GM19328 (cell line): Measurements from ENCODE around the gene CDK5RAP3.
"Not testable (repeated sequence)": the region's sequence is repeated elsewhere in the genome, so short reads cannot be mapped to it uniquely, and the experiment has no call there.

Experiments used
- ATAC-seq: cut with Tn5 transposase; IDR thresholded peaks from one replicate; pipeline ENCODE4 v1.9.1; 2021; ENCODE audit warnings: mild to moderate bottlenecking, moderate library complexity; ENCODE audit not compliant: unreplicated experiment

Gene CDK5RAP3, protein sequence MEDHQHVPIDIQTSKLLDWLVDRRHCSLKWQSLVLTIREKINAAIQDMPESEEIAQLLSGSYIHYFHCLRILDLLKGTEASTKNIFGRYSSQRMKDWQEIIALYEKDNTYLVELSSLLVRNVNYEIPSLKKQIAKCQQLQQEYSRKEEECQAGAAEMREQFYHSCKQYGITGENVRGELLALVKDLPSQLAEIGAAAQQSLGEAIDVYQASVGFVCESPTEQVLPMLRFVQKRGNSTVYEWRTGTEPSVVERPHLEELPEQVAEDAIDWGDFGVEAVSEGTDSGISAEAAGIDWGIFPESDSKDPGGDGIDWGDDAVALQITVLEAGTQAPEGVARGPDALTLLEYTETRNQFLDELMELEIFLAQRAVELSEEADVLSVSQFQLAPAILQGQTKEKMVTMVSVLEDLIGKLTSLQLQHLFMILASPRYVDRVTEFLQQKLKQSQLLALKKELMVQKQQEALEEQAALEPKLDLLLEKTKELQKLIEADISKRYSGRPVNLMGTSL

DNA sequence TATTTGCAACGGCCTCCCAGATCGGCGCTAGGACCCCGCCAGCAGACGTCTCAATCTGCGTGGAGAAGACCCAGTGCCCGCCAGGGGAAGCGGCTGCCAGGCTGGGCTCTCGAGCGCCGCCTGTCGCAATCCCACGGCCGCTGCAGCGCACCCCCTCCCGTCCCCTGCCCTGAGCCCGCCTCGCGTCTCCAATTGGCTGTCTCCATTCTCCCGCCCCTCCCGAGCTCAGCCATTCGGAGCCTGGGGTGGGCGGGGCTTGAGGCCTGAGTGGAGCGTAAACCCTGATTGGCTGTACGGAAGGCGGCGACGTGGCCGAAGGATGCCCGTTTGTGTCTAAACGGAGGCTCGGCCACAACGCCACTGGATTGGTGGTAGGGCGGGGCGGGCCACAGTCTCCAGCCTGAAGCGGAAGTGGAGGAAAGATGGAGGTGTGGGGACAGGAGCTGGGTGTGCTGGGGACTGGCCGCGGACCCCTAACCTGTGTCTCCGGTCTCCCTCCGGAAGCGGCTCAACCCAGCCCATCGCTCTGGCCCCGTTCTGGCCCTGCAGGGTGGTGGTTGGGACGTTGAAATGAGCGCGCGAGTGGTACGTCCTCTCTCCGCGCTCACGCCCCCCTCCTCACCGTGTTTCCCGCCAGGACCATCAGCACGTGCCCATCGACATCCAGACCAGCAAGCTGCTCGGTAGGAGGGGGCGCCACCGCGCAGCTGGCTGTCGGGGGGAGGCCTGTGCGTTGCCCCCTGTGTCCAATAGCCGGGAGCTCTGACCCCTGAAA lies at the start of gene CDK5RAP3:
TSS of gene CDK5RAP3 (plus strand) at position 389 of the 775 bp plus-strand sequence. CDS start at position 423, 34 bp downstream.
- ATAC-seq = peak; percentile 99

DNA sequence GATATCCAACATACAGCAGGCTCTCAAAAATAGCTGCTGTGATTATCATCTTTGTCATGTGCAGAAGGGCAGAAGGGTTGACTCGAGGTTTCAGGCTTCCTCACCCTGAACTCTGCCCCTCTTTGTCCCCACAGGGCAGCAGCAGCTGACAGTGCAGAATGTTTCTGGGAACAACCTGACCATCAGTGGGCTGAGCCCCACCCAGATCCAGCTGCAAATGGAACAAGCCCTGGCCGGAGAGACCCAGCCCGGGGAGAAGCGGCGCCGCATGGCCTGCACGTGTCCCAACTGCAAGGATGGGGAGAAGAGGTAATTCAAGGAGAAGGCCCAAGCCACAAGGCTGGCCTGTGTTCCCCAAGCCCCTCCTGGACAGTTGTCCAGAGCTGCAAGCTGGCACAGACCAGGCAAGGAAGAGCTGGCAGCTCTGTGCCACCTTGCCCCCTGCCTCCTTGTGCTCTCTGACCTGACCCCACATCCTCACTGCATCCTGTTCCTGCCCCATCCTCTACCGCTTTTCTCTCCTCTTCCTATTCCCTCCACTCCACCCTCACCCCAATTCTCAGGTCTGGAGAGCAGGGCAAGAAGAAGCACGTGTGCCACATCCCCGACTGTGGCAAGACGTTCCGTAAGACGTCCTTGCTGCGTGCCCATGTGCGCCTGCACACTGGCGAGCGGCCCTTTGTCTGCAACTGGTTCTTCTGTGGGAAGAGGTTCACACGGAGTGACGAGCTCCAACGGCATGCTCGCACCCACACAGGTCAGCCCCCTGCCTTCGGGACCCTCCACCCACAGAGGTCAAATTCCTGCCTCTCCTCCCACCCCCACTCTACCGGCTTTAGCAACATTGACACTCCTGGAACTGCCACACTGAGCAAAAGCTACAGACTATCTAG lies 45.9 kb upstream of the CDK5RAP3 start:
- no peak for ATAC-seq

DNA sequence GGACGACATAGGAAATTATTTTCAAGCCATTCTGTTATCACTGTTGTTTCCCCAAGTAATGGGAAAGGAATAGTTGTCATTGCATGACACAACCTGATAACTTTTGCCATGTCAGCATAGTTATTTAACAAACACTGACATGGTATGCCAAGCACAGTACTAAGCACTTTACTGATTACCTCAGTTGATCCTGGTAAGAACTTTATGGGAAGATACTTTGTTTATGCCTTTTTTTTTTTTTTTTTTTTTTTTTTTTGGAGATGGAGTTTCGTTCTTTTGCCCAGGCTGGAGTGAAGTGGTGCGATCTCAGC lies 45.3 kb upstream of the CDK5RAP3 start:
- no peak for ATAC-seq

DNA sequence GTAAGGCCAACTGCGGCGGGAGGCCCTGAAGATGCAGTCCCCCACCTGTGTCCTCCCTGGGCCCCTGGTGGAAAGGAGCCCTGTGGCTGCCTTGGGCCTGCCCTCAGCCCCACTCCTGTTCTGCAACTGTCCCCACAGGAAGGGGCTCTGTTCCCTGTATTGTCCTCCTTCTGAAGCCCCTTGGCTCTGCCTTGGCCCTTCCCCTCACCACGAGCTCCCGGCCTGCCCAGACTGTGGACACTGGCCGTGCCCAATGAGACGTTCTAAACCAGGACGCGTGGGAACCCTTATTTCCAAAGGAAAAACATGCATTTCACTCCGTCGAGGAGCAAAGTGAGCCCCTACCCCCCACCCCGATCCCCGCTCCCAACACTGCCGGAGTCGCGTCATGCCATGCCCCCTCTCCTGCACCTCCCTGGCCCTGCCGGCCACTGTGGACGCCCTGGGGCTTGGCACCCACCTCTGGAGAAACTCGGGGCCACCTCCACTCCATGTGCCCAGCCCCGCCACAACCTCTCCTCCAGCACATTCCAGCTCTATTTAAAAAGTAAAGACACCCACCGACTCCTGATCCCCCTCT lies 43.0 kb upstream of the CDK5RAP3 start:
- ATAC-seq = no peak

DNA sequence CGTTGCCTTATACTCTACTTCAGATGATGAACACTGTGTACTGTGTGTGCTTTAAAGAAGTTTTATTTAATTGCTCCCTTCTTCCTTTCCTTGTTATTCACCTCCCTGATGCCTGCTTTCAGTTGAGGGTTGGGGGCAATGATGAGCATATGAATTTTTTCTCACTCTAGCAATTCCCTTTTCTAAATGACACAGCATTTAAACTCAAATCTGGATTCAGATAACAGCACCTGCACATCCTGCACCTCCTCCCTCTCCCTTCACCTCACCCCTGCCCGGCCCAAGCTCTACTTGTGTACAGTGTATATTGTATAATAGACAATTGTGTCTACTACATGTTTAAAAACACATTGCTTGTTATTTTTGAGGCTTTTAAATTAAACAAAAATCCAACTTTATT lies 42.5 kb upstream of the CDK5RAP3 start:
- no peak for ATAC-seq

- ATAC-seq = no peak
Measured at GRCh38 chr17:47929218-47930000, 41.5 kb upstream of the CDK5RAP3 start.

- ATAC-seq = no peak
Measured at GRCh38 chr17:47931848-47932247, 39.1 kb upstream of the CDK5RAP3 start.

DNA sequence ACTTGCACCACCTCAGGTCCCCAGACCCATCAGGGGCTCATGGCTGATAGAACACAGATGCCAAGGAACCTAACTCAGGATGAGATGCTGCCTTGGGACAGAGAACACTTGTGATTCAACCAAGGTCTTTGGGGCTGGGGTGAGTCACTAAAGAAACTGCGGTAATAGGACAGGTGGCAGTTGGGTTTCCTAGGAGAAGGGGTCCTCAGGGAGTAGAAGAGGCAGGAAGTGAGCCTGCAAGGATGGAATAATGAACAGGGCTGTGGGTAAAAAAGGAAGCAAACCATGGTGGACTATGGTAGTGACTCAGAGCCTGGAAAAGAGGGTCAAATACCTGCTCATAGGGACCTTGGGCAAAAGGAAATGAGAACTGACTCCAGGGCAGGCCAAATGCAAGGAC lies 36.1 kb upstream of the CDK5RAP3 start:
- no peak for ATAC-seq

GRCh38 chr17:47935468-47935867 lies 35.4 kb upstream of the CDK5RAP3 start:
- ATAC-seq = not testable (repeated sequence)

DNA sequence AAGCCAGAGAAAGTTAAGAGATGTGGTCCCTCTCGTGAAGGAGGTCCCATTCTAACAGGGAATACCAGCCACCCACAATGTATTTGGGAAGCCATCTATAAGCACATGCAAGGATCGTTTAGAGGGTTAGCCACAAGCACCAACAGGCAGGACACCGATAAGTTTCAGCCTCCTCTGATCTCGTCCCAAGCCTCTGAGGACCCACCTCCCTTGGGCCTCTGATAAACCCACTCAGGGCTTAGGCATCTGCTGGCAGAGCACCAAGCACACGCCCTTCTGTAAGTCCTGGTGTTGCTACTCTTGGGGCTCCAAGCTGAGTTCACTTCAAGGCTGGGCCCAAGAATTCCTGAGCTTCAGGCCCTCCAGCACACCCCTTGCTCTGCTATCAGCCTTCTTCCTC lies 35.0 kb upstream of the CDK5RAP3 start:
- no peak for ATAC-seq

DNA sequence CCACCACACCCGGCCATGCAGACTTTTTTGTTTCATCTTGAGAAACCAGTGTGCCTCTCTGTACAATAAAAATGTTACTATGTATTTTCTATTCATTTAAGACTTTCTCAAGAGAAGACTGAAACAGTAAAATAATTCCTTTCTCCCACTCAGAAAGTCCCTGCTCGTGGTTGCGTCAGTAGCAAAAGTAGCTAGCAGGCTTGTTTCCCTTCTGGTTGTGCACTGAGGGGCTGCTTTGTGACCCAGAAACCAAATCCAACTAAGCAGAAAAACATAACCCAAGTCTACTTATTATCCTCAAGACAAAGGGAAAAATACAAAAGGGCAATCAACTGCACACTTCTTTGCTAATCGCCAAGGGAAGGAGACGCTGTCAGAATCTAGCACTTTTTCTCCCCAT lies 33.0 kb upstream of the CDK5RAP3 start:
- ATAC-seq = no peak

GRCh38 chr17:47941246-47942095 lies 29.4 kb upstream of the CDK5RAP3 start, which contains the start of gene PNPO:
TSS of gene PNPO (plus strand) at chr17:47941571. CDS start at chr17:47941676, 105 bp downstream.
- ATAC-seq = peak; percentile 95

DNA sequence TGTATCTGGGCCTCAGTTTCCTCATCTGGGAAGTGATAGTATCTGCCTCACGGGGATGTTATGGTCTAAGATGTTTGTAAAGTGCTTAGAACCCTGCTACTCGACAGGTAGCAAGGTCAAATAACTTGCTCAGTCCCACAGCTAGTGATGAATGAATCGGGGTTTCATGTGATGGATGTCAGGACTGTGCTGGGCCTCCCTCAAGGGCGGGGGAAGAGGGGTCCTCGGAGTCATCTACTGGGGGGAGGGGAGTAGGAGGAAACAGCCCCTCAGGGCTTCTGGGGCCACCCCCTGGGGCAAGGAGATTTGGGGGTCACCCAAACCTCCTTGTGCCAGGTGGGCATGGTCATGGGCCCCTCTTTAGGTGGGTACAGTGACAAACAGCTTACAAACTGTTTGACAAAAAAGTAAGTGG lies 28.8 kb upstream of the CDK5RAP3 start:
- ATAC-seq = no peak

DNA sequence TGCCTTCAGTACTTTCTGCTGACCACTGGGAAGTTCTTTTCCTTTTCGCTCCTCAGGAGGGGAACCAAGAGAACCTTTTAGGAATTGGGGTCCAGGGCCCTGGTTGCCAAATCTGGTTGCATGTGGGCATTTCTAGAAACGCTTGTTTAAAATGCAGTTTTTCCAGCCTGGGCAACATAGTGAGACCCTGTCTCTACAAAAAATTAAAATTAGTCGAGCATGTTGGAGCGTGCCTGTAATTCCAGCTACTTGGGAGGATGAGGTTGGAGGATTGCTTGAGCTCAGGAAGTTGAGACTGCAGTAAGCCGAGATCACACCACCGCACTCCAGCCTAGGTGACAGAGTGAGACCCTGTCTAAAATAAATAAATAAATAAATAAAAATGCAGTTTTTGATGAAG lies 28.3 kb upstream of the CDK5RAP3 start:
- ATAC-seq = no peak

DNA sequence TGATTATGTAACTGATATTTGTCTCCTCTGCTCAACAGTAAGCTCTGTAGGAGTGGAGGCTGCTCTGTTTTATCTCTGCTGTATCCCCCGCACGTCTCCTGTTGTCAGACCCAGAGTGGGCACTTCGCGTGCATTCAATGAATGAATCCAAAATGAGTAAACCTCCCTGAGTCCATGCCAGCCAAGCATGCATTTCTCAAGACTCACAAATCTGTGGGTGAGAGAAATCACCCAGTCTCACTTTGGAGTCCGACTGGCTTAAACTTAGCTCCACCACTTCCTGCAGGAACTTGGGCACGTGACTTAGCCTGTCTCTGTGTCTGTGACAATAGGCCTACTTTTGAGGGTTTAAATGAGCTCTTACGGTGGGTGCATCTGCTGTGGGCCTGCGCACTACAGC lies 25.8 kb upstream of the CDK5RAP3 start:
- ATAC-seq = no peak

- ATAC-seq = no peak
Measured at GRCh38 chr17:47945529-47946508, 25.1 kb upstream of the CDK5RAP3 start.

GRCh38 chr17:47946516-47946915 lies 24.4 kb upstream of the CDK5RAP3 start:
- no peak for ATAC-seq

DNA sequence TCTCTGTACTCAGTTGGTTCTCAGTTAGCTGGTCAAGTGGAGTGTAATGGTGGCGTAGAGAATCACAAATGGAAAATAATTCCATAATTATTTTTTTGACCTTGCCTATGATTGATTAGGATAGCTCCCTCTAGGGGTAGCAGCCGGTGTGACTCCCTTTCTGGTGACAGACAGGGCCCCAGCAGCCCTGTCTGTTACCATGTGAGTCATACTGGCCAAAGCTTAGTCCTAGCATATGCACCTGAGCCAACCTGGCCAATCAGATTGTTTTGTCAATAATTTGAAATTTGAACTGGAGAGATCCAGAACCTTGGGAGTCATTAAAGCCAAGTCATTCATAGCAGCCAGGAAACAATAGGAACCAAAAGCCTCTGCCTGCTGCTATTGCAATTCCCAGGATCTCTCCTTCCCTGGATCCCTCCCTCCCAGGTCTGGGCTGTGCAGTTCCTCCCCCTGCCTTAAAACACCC lies 23.9 kb upstream of the CDK5RAP3 start:
- no peak for ATAC-seq
